NOMO-1 treated with dmso at 0.1 percent for 144 hours (cell line): ENCODE data around the gene ZBTB42.
"Not testable (repeated sequence)": the region's sequence is repeated elsewhere in the genome, so short reads cannot be mapped to it uniquely, and the experiment has no call there.

Experiments used
- DNase-seq: peaks from one replicate; lab custom pipeline; 2025; ENCODE audit not compliant: unreplicated experiment; lab: John Stamatoyannopoulos, UW

ZBTB42 gene

GRCh38 chr14:104805941-104806624 is 5.2 kb downstream of the ZBTB42 start:
- DNase-seq = no peak

- DNase-seq = no peak
Observed at GRCh38 chr14:104806625-104807465, 5.9 kb downstream of the ZBTB42 start.

- DNase-seq = no peak
Observed at GRCh38 chr14:104808456-104808855, 7.6 kb downstream of the ZBTB42 start.

GRCh38 chr14:104810316-104810715 is 9.4 kb downstream of the ZBTB42 start:
- DNase-seq = no peak

GRCh38 chr14:104813286-104813685 is 12.4 kb downstream of the ZBTB42 start:
- no peak for DNase-seq

DNA sequence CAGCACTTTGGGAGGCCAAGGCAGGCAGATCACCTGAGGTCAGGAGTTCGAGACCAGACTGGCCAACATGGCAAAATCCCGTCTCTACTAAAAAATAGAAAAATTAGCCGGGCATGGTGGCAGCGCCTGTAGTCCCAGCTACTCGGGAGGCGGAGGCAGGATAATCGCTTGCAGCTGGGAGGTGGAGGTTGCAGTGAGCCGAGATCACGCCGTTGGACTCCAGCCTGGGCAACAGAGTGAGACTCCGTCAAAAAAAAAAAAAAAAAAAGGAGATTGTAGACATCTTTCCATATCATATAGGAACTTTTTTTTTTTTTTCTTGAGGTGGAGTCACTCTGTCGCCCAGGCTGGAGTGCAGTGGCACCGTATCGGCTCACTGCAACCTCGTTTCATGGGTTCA is 13.8 kb downstream of the ZBTB42 start:
- not testable (repeated sequence) for DNase-seq

- no peak for DNase-seq
Observed at GRCh38 chr14:104816616-104816884, 15.6 kb downstream of the ZBTB42 start.

- no peak for DNase-seq
Observed at GRCh38 chr14:104817930-104818713, 17.2 kb downstream of the ZBTB42 start.

DNA sequence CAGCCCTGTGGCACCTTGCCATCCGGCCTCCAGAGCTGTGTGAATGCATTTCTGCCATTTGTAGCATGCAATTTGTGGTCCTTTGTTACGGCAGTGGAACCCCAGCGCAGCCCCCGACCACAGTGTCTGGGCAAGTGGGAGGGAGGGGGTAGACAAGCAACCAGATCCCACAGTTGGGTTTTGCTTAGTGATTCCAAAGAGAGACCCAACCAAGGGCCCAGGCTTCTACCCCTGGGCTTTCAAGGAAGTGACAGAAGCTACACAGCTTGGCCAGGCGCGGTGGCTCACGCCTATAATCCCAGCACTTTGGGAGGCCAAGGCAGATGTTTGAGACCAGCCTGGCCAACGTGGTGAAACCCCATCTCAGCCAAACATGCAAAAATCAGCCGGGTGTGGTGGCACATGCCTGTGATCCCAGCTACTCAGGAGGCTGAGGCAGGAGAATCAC is 17.8 kb downstream of the ZBTB42 start:
- DNase-seq = no peak

GRCh38 chr14:104819361-104819781 is 18.5 kb downstream of the ZBTB42 start:
- DNase-seq = no peak

DNA sequence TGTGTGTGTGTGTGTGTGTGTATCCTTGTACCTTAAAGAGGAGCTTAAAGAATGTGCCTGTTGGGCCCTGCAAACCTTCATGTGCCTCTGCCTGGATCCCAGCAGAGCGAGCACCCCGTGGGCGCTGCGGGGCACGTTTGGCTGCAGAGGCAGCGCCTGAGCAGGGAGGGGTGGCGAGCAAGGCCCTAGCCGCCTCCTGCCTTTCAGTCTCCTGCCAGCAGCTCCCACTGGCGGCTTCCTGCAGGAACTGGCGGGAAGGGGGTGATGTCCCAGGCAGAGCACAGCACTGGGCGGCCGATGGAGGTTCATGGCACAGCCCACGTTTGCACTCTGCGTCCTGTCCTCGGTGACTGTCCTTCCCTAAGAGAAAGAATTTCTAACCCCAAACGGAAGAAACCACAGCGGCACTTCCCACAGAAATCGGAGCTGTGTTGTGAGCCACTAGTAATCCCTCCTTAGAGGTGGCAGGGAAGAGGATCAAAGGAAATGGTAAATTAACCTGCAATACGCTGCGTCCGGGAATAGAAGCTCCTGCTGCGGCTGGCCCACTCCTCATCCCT is 19.8 kb downstream of the ZBTB42 start:
- no peak for DNase-seq

GRCh38 chr14:104821229-104821945 is 20.5 kb downstream of the ZBTB42 start:
- DNase-seq = no peak

- no peak for DNase-seq
Observed at GRCh38 chr14:104821971-104822608, 21.2 kb downstream of the ZBTB42 start.

GRCh38 chr14:104822821-104823615 is 22.1 kb downstream of the ZBTB42 start:
- no peak for DNase-seq

DNA sequence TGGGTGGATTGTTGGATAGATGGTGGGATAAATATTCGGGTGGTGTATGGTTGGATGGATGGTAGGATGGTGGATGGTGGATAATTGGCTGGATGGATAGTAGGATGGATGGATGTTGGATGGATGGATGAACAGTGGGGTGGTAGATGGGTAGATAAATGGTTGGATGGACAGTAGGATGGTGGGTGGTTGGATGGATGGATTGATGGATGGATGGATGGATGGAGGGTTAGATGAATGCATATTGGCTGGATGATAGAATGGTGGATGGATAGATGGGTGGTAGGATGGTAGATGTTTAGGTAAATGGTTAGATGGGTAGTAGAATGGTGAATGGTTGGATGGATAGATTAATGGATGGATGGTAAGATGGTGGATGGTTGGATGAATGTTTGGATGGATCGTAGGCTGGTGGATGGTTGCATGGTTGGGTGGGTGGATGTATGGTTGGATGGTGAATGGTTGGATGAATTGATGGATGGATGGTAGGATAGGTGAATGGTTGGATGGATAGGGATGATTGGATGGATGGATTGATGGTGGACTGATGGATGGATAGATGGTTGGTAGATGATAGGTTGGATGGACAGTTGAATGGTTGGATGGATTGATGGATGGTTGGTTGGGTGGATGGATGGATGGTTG is 23.6 kb downstream of the ZBTB42 start:
- DNase-seq = no peak

- DNase-seq = peak; percentile 61
Observed at GRCh38 chr14:104826189-104826860, 25.4 kb downstream of the ZBTB42 start.

GRCh38 chr14:104826861-104827176 is 25.9 kb downstream of the ZBTB42 start:
- no peak for DNase-seq

GRCh38 chr14:104827177-104828055 is 26.5 kb downstream of the ZBTB42 start:
- peak; percentile 13 for DNase-seq
